Peyer's patch (tissue), 4 donors: Measurements from ENCODE around the gene YIF1A. TPM values are rescaled to one million over a fixed set of nuclear protein-coding genes. Genes with fewer than 3 reads are reported as not detected.

Source experiments
- DNase-seq, 3 donors: peaks; one replicate each; pipeline ENCODE4 v3.0.0-alpha.2; 2017 to 2019
- H3K27ac ChIP-seq, 4 donors: fragments of 200-600 bp; sonication (generic); one replicate each; pipeline ENCODE4 v1.5.1; 2016 to 2019
- H3K27me3 ChIP-seq, 2 donors: fragments of 200-600 bp; sonication (generic); one replicate each; pipeline ENCODE4 v1.5.1; 2019
- H3K36me3 ChIP-seq, 3 donors: fragments of 200-600 bp; sonication (generic); one replicate each; pipeline ENCODE4 v1.5.1; 2016 to 2019
- H3K4me1 ChIP-seq, 4 donors: fragments of 200-600 bp; sonication (generic); one replicate each; pipeline ENCODE4 v1.5.1; 2016 to 2019
- H3K4me3 ChIP-seq, 4 donors: fragments of 200-600 bp; sonication (generic); 1 replicate in 3 of 4; 2 replicates in 1 of 4; pipeline ENCODE4 v1.5.1; 2016 to 2019; ENCODE audit warnings: mild to moderate bottlenecking in 1 of 4
- H3K9me3 ChIP-seq, 4 donors: fragments of 200-600 bp; sonication (generic); one replicate each; pipeline ENCODE4 v1.5.1; 2016 to 2019; ENCODE audit warnings: mild to moderate bottlenecking in 1 of 4
- CTCF ChIP-seq, 6 experiments: fragments of 450-650 bp in 4 of 6; fragments of 200-600 bp in 2 of 6; sonication (generic) in 1 of 6; IDR thresholded peaks; one replicate each; pipeline ENCODE4 v1.5.1; 2017 to 2019; ENCODE audit warnings: antibody characterized with exemption in 6 of 6, mild to moderate bottlenecking in 3 of 6, moderate library complexity in 1 of 6
- POLR2A ChIP-seq, 2 donors: fragments of 450-650 bp; IDR thresholded peaks; one replicate each; pipeline ENCODE4 v1.5.1; 2017; ENCODE audit warnings: antibody characterized with exemption in 2 of 2, mild to moderate bottlenecking in 2 of 2, moderate library complexity in 2 of 2
- total RNA-seq, 4 donors: library from RNA; depleted of rRNA; stranded (reverse); fragments of >200 nt; gene quantifications; one replicate each; pipeline ENCODE4 v1.1.0, GENCODE V29; 2016

Gene YIF1A
- total RNA-seq, 4 donors from 2014 or later: 52.0 to 132 (median 115) TPM

- no peaks in the 10 kb centered on the region for H3K9me3 ChIP-seq
- H3K27ac ChIP-seq: peak within 1 kb of the TSS; percentile 93 to 98 (median 96)
- peak; percentile 99 to 100 (median 100) for DNase-seq
- no peaks in the 10 kb centered on the region for H3K27me3 ChIP-seq
- peaks cover 0 to 27% (median 0%) of the 10 kb centered on the region in 3 donors for H3K36me3 ChIP-seq
- TF ChIP-seq POLR2A (IDR thresholded peaks at IDR 0.05) (peak; percentile 58 to 79), CTCF (IDR thresholded peaks at IDR 0.05) (no peak)
- H3K4me3 ChIP-seq: peak within 1 kb of the TSS; percentile 78 to 94 (median 92)
- peaks cover 0 to 41% (median 3%) of the 10 kb centered on the region in 4 donors for H3K4me1 ChIP-seq
These were observed 20.5 kb downstream of the YIF1A start, which contains the start of gene RAB1B for GRCh38 chr11:66268244-66268951. Gene RAB1B (plus strand): TSS chr11:66268639. CDS start chr11:66268680, 41 bp downstream.

- H3K36me3 ChIP-seq: peaks cover 0 to 26% (median 0%) of the 10 kb centered on the region in 3 donors
- H3K4me1 ChIP-seq: peaks cover 0 to 33% (median 3%) of the 10 kb centered on the region in 4 donors
- peak overlapping the region; percentile 93 to 98 (median 96) for H3K27ac ChIP-seq
- no peaks in the 10 kb centered on the region for H3K9me3 ChIP-seq
- H3K27me3 ChIP-seq: no peaks in the 10 kb centered on the region
- peak overlapping the region; percentile 78 to 94 (median 92) for H3K4me3 ChIP-seq
- DNase-seq: peak; percentile 90 to 94 (median 94)
- TF ChIP-seq CTCF (IDR thresholded peaks at IDR 0.05) (peak in 4 of 6 experiments; percentile 10 to 28 (median 24)), POLR2A (IDR thresholded peaks at IDR 0.05) (no peak)
These were observed 21.3 kb downstream of the YIF1A start for GRCh38 chr11:66267379-66268243.

- TF ChIP-seq CTCF (IDR thresholded peaks at IDR 0.05): no peak
- DNase-seq: no peak
- Histone ChIP-seq H3K4me3 (peak overlapping the region; percentile 78 to 94 (median 92)), H3K27me3 (no peaks in the 10 kb centered on the region), H3K36me3 (peaks cover 0 to 26% (median 0%) of the 10 kb centered on the region in 3 donors), H3K27ac (peak overlapping the region; percentile 93 to 98 (median 96)), H3K4me1 (peaks cover 0 to 33% (median 3%) of the 10 kb centered on the region in 4 donors), H3K9me3 (no peaks in the 10 kb centered on the region)
These were observed 21.9 kb downstream of the YIF1A start for GRCh38 chr11:66267039-66267378.

GRCh38 chr11:66266378-66267038 lies 22.4 kb downstream of the YIF1A start:
- peaks cover 0 to 26% (median 0%) of the 10 kb centered on the region in 3 donors for H3K36me3 ChIP-seq
- no peaks in the 10 kb centered on the region for H3K9me3 ChIP-seq
- peak overlapping the region in 3 of 4 donors; percentile 93 to 98 (median 96) for H3K27ac ChIP-seq
- no peaks in the 10 kb centered on the region for H3K27me3 ChIP-seq
- no peak for DNase-seq
- H3K4me3 ChIP-seq: peak overlapping the region in 1 of 4 donors; percentile 92
- no peak for TF ChIP-seq POLR2A (IDR thresholded peaks at IDR 0.05)
- H3K4me1 ChIP-seq: peaks cover 0 to 33% (median 3%) of the 10 kb centered on the region in 4 donors

- H3K36me3 ChIP-seq: peaks cover 0 to 23% (median 0%) of the 10 kb centered on the region in 3 donors
- no peak overlapping the region for H3K27ac ChIP-seq
- no peak for DNase-seq
- no peaks in the 10 kb centered on the region for H3K9me3 ChIP-seq
- peaks cover 0 to 31% (median 3%) of the 10 kb centered on the region in 4 donors for H3K4me1 ChIP-seq
- H3K27me3 ChIP-seq: no peaks in the 10 kb centered on the region
- no peak overlapping the region for H3K4me3 ChIP-seq
- TF ChIP-seq POLR2A (IDR thresholded peaks at IDR 0.05): no peak
- TF ChIP-seq CTCF (IDR thresholded peaks at IDR 0.05): no peak
These were observed 23.2 kb downstream of the YIF1A start for GRCh38 chr11:66265531-66266377.
